HCT116 (cell line): ENCODE results near the gene NFIX. TPM values are rescaled to one million over a fixed set of nuclear protein-coding genes. Genes with fewer than 3 reads are reported as not detected.

Experiments
- ATAC-seq: fragments of 200-7000 bp; cut with Tn5 transposase; 2 replicates; pipeline ENCODE4 v1.9.1; 2020; ENCODE audit warnings: mild to moderate bottlenecking, moderate library complexity
- BruUV-seq: library from RNA; stranded (reverse); fragments of 400-500 nt; replicated peaks from 2 replicates; lab custom pipeline; 2021; lab: Mats Ljungman, UMichigan
- CTCF ChIA-PET: fragments of 300-600 bp; sonication (Branson Sonifier 250); formaldehyde crosslinking; loops from one replicate; lab custom pipeline; 2021; ENCODE audit warnings: antibody characterized with exemption; lab: Charles Lee
- POLR2A ChIA-PET: fragments of 300-600, 350-600 bp; sonication (Branson Sonifier 250); formaldehyde crosslinking; loops from one replicate; lab custom pipeline; 2021; ENCODE audit warnings: antibody characterized with exemption; lab: Charles Lee
- RAD21 ChIA-PET, 2 experiments: fragments of 300-600 bp; sonication (Branson Sonifier 250); formaldehyde crosslinking; loops; one replicate each; lab custom pipeline; 2023; ENCODE audit warnings: low total read pairs in 2 of 2; ENCODE audit not compliant: uncharacterized antibody in 2 of 2, unreplicated experiment in 2 of 2, low non-redundant PET in 1 of 2; lab: Charles Lee
- DNase-seq: peaks from one replicate; pipeline ENCODE4 v3.0.0-alpha.2; 2010; ENCODE audit warnings: low read depth, low spot score
- H2AFZ ChIP-seq: fragments of 200-600 bp; shearing (Covaris generic), sonication (generic); 2 replicates; pipeline ENCODE4 v1.6.1; 2017; ENCODE audit warnings: low read depth, mixed run types, mixed read lengths, antibody characterized with exemption, low read length; ENCODE audit not compliant: poor library complexity, severe bottlenecking
- H3K27ac ChIP-seq: 2 replicates; pipeline ENCODE4 v1.5.1; 2012; ENCODE audit warnings: low read depth, low read length
- H3K27me3 ChIP-seq: fragments of 200-600 bp; sonication (generic); 2 replicates; pipeline ENCODE4 v1.6.1; 2016; ENCODE audit warnings: mixed run types, low read length, mixed read lengths; ENCODE audit not compliant: insufficient read depth
- H3K36me3 ChIP-seq, 2 experiments: fragments of 200-500 bp in 1 of 2; fragments of 200-600 bp in 1 of 2; sonication (Bioruptor generic) in 1 of 2; sonication (generic) in 1 of 2; 2 replicates each; pipeline versions ENCODE4 v1.5.1 to v1.6.1; 2014 to 2016; ENCODE audit warnings: low read length in 2 of 2, inconsistent platforms in 1 of 2, mixed read lengths in 1 of 2, mixed run types in 1 of 2; ENCODE audit not compliant: insufficient read depth in 2 of 2, control insufficient read depth in 1 of 2
- H3K4me1 ChIP-seq, 2 experiments: fragments of 200-600 bp in 1 of 2; sonication (generic) in 1 of 2; 2 replicates each; pipeline versions ENCODE4 v1.5.1 to v1.6.1; 2012 to 2017; ENCODE audit warnings: low read length in 2 of 2, inconsistent platforms in 1 of 2, mild to moderate bottlenecking in 1 of 2, mixed read lengths in 1 of 2, mixed run types in 1 of 2, moderate library complexity in 1 of 2; ENCODE audit not compliant: insufficient read depth in 2 of 2, control insufficient read depth in 1 of 2
- H3K4me2 ChIP-seq: fragments of 200-600 bp; sonication (generic); 2 replicates; pipeline ENCODE4 v1.6.1; 2017; ENCODE audit warnings: mixed run types, low read length, mixed read lengths
- H3K4me3 ChIP-seq, 2 experiments: fragments of 200-600 bp in 1 of 2; sonication (generic) in 1 of 2; replicated peaks in 1 of 2; 2 replicates each; pipeline ENCODE4 v1.5.1; 2011 to 2016; ENCODE audit warnings: low read length in 2 of 2, control low read depth in 1 of 2, low read depth in 1 of 2, mild to moderate bottlenecking in 1 of 2, mixed read lengths in 1 of 2, mixed run types in 1 of 2
- H3K79me2 ChIP-seq: fragments of 200-600 bp; sonication (generic); 2 replicates; pipeline ENCODE4 v1.6.1; 2017; ENCODE audit warnings: mild to moderate bottlenecking, mixed run types, low read length, moderate library complexity, mixed read lengths; ENCODE audit not compliant: insufficient read depth
- H3K9ac ChIP-seq: fragments of 200-600 bp; sonication (generic); 2 replicates; pipeline ENCODE4 v1.6.1; 2016; ENCODE audit warnings: low read length, mixed read lengths
- H3K9me2 ChIP-seq: fragments of 200-600 bp; sonication (generic), shearing (Covaris generic); 2 replicates; pipeline ENCODE4 v1.6.1; 2017; ENCODE audit warnings: mixed run types, mild to moderate bottlenecking, moderate library complexity; ENCODE audit not compliant: insufficient read depth
- H3K9me3 ChIP-seq, 2 experiments: fragments of 200-500 bp in 1 of 2; fragments of 200-600 bp in 1 of 2; sonication (Bioruptor generic) in 1 of 2; sonication (generic) in 1 of 2; 2 replicates each; pipeline ENCODE4 v1.6.1; 2014 to 2017; ENCODE audit warnings: low read length in 2 of 2, mixed read lengths in 2 of 2, inconsistent platforms in 1 of 2, low read depth in 1 of 2, mild to moderate bottlenecking in 1 of 2, mixed run types in 1 of 2, moderate library complexity in 1 of 2; ENCODE audit not compliant: control insufficient read depth in 1 of 2, insufficient read depth in 1 of 2
- H4K20me1 ChIP-seq: fragments of 200-600 bp; sonication (generic), shearing (Covaris generic); 2 replicates; pipeline ENCODE4 v1.6.1; 2017; ENCODE audit warnings: mixed run types, mild to moderate bottlenecking, moderate library complexity; ENCODE audit not compliant: insufficient read depth
- POLR2AphosphoS5 ChIP-seq: IDR thresholded peaks from 2 replicates; pipeline ENCODE4 v1.6.1; 2011; ENCODE audit warnings: mild to moderate bottlenecking, low read depth, low read length, moderate library complexity
- REST ChIP-seq: IDR thresholded peaks from 2 replicates; pipeline ENCODE4 v1.6.1; 2012; ENCODE audit warnings: low read depth
- intact Hi-C: fragments of 100-400 bp; cut with micrococcal nuclease; formaldehyde crosslinking; loops from 2 replicates; pipeline ENCODE4 v1.10.0; 2022
- total RNA-seq: library from RNA; stranded (reverse); gene quantifications from one replicate; pipeline ENCODE4 v1.2.1, GENCODE V29; 2021; ENCODE audit not compliant: unreplicated experiment

NFIX gene
- total RNA-seq, 1 experiment from 2014 or later, result 34.8 TPM

DNA sequence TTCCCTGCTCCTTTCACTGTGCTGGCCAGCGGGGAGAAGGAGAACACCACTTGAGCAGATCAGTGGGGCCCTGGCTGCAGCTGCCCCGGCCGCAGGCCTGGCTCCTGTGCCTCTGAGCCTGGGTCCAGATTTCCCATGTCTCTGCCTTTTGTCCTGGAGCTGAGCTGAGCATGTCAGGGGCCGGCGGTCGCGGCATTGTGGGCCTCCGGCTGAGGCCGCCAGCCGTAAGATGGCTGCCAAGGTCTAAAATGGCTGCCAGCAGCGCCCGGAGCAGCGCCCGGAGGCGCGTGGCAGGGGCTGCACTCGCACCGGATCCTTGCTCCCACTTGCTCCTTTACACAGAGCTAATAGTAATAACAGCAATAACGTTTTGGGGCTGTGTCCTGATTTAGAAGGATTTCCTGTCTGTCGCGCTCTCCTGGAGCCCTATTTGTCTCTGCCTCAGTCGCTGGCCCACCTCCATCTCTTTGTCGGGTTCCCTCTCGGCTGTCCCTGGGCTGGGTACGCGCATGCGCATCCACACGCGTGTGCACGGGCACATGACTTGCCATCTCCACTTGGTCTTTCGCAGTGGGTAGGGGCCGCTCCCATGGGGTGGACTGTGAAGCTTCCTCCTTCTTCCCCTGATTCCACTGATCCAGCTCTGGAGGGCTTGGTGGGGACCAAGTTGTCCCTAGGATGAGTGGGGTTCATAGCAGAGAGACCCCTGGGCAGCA lies 75.3 kb downstream of the NFIX start:
- Histone ChIP-seq H3K4me1 (no peaks in the 10 kb centered on the region), H3K27me3 (no peaks in the 10 kb centered on the region), H3K27ac (no peak overlapping the region), H3K36me3 (no peaks in the 10 kb centered on the region), H3K9ac (no peak overlapping the region), H4K20me1 (no peaks in the 10 kb centered on the region), H2AFZ (no peak overlapping the region), H3K9me2 (no peaks in the 10 kb centered on the region), H3K4me2 (no peak overlapping the region), H3K4me3 (no peak overlapping the region), H3K79me2 (no peaks in the 10 kb centered on the region), H3K9me3 (no peaks in the 10 kb centered on the region)
- intact Hi-C loops, result no loop called here
- RAD21 ChIA-PET, result interaction anchor here in 1 of 2 experiments (0.9 kb wide), 1 partner anchor 9 kb away, joined by 3 read pairs; no protein-coding TSS in a partner anchor
- DNase-seq, result no peak
- no peak for TF ChIP-seq POLR2AphosphoS5
- TF ChIP-seq REST, result no peak
- CTCF ChIA-PET, result interaction anchor here (1.2 to 5.4 kb wide), 3 partner anchors 9 to 23 kb away, joined by 3 to 20 read pairs (median 3); no protein-coding TSS in a partner anchor
- no TSS peak for BruUV-seq
- POLR2A ChIA-PET, result no interaction called here
- ATAC-seq, result no peak; the same call in 1 of the 2 replicates
